B cell (primary cell): ENCODE results near the gene ABCB1. TPM values are rescaled to one million over a fixed set of nuclear protein-coding genes. Genes with fewer than 3 reads are reported as not detected.

Experiments
- ATAC-seq: fragments of 200-7000 bp; cut with Tn5 transposase; one replicate; pipeline ENCODE4 v1.10.0; 2021; ENCODE audit warnings: low read depth, mild to moderate bottlenecking, moderate number of reproducible peaks, moderate library complexity
- CTCF ChIA-PET: fragments of 350-600 bp; sonication (Branson Sonifier 250); formaldehyde crosslinking; loops from one replicate; lab custom pipeline; 2021; ENCODE audit warnings: antibody characterized with exemption, inconsistent platforms; lab: Charles Lee
- POLR2A ChIA-PET: fragments of 350-600 bp; sonication (Branson Sonifier 250); formaldehyde crosslinking; loops from one replicate; lab custom pipeline; 2021; ENCODE audit warnings: antibody characterized with exemption; lab: Charles Lee
- DNase-seq: peaks from one replicate; pipeline ENCODE4 v3.0.0; 2013
- H2AFZ ChIP-seq: 2 replicates; pipeline ENCODE4 v1.6.1; 2012; ENCODE audit warnings: mild to moderate bottlenecking, low read depth, low read length; ENCODE audit not compliant: insufficient read depth, poor library complexity, severe bottlenecking
- H3K27ac ChIP-seq, 2 donors: 1 replicate in 1 of 2; 2 replicates in 1 of 2; pipeline ENCODE4 v1.5.1; 2012 to 2013; ENCODE audit warnings: low read length in 2 of 2, mild to moderate bottlenecking in 2 of 2, moderate library complexity in 1 of 2
- H3K27me3 ChIP-seq, 4 experiments: fragments of 200-600 bp in 1 of 4; sonication (generic) in 1 of 4; replicated peaks in 1 of 4; 1 replicate in 2 of 4; 2 replicates in 2 of 4; pipeline versions ENCODE4 v1.6.1 to v1.7.0; 2013 to 2016; ENCODE audit warnings: low read length in 3 of 4, mild to moderate bottlenecking in 2 of 4, mixed read lengths in 1 of 4, moderate library complexity in 1 of 4; ENCODE audit not compliant: insufficient read depth in 4 of 4, control insufficient read depth in 3 of 4; ENCODE audit errors: control extremely low read depth in 1 of 4
- H3K36me3 ChIP-seq, 2 experiments: replicated peaks in 1 of 2; 1 replicate in 1 of 2; 2 replicates in 1 of 2; pipeline versions ENCODE4 v1.6.1 to v1.7.1; 2013; ENCODE audit warnings: low read length in 1 of 2; ENCODE audit not compliant: insufficient read depth in 2 of 2, control insufficient read depth in 1 of 2; ENCODE audit errors: control extremely low read depth in 1 of 2, extremely low read depth in 1 of 2
- H3K4me1 ChIP-seq, 2 donors: fragments of 200-600 bp in 1 of 2; sonication (generic) in 1 of 2; 1 replicate in 1 of 2; 2 replicates in 1 of 2; pipeline versions ENCODE4 v1.5.1 to v1.6.1; 2013 to 2017; ENCODE audit warnings: low read length in 2 of 2; ENCODE audit not compliant: control insufficient read depth in 2 of 2, insufficient read depth in 2 of 2
- H3K4me2 ChIP-seq: replicated peaks from 2 replicates; pipeline ENCODE3; 2012; ENCODE audit warnings: mild to moderate bottlenecking, low read depth, low read length; ENCODE audit not compliant: poor library complexity, severe bottlenecking
- H3K4me3 ChIP-seq, 5 experiments: fragments of 200-600 bp in 1 of 5; sonication (generic) in 1 of 5; 1 replicate in 3 of 5; 2 replicates in 2 of 5; pipeline versions ENCODE4 v1.5.1 to v1.7.0; 2011 to 2016; ENCODE audit warnings: low read length in 4 of 5, mild to moderate bottlenecking in 4 of 5, low read depth in 2 of 5, control low read depth in 1 of 5, moderate library complexity in 1 of 5; ENCODE audit not compliant: insufficient read depth in 1 of 5; ENCODE audit errors: control extremely low read depth in 1 of 5, extremely low read depth in 1 of 5
- H3K79me2 ChIP-seq: fragments of 200-600 bp; sonication (generic); one replicate; pipeline ENCODE4 v1.6.0; 2016; ENCODE audit warnings: low read length; ENCODE audit not compliant: control insufficient read depth, insufficient read depth
- H3K9ac ChIP-seq: fragments of 200-600 bp; sonication (generic); 2 replicates; pipeline ENCODE4 v1.6.1; 2017; ENCODE audit warnings: mild to moderate bottlenecking, low read length, moderate library complexity
- H3K9me3 ChIP-seq, 3 donors: one replicate each; pipeline versions ENCODE4 v1.6.1 to v1.7.1; 2013; ENCODE audit warnings: low read length in 2 of 3; ENCODE audit not compliant: control insufficient read depth in 2 of 3, insufficient read depth in 1 of 3; ENCODE audit errors: control extremely low read depth in 1 of 3
- H4K20me1 ChIP-seq: 2 replicates; pipeline ENCODE4 v1.6.0; 2012; ENCODE audit warnings: mild to moderate bottlenecking, low read length; ENCODE audit not compliant: insufficient read depth, control insufficient read depth, poor library complexity, severe bottlenecking
- H3K27ac Mint-ChIP-seq: one replicate; pipeline ENCODE4 v1.8.0; 2021; ENCODE audit warnings: mixed read lengths
- H3K27me3 Mint-ChIP-seq: one replicate; pipeline ENCODE4 v1.8.0; 2021; ENCODE audit warnings: mixed read lengths
- H3K4me1 Mint-ChIP-seq: one replicate; pipeline ENCODE4 v1.8.0; 2021; ENCODE audit warnings: mixed read lengths
- H3K4me3 Mint-ChIP-seq: one replicate; pipeline ENCODE4 v1.8.0; 2021; ENCODE audit warnings: mixed read lengths
- H3K9me3 Mint-ChIP-seq: one replicate; pipeline ENCODE4 v1.8.0; 2022; ENCODE audit warnings: mixed read lengths; ENCODE audit not compliant: insufficient read depth
- EZH2 ChIP-seq: IDR thresholded peaks from 2 replicates; pipeline ENCODE4 v1.6.1; 2012; ENCODE audit warnings: borderline replicate concordance, low read depth, mild to moderate bottlenecking, moderate library complexity, low read length; ENCODE audit not compliant: insufficient read depth, poor library complexity, severe bottlenecking
- WGBS: methylation state at CpG from one replicate; pipeline ENCODE4 v1.1.5; 2013; ENCODE audit warnings: missing lambda C conversion rate; ENCODE audit not compliant: insufficient coverage; 5-methylcytosine and 5-hydroxymethylcytosine counted together
- intact Hi-C: fragments of 100-400 bp; cut with micrococcal nuclease; formaldehyde crosslinking; loops from one replicate; pipeline ENCODE4 v1.10.0; 2022
- polyA plus RNA-seq: library from polyadenylated mRNA; depleted of rRNA; stranded (reverse); fragments of >200 nt; gene quantifications from 2 replicates; pipeline ENCODE4 v1.2.3, GENCODE V29; 2012
- total RNA-seq, 2 donors: library from RNA; stranded (reverse); fragments of 120-200 nt in 1 of 2; gene quantifications; 1 replicate in 1 of 2; 2 replicates in 1 of 2; pipeline versions ENCODE4 v1.2.3 to v1.2.4, GENCODE V29; 2013 to 2022
- TF ChIP-seq, protein P1 (sequence below): fragments of 200-600 bp; IDR thresholded peaks from one replicate; pipeline ENCODE4 v1.8.0; 2022; ENCODE audit warnings: antibody characterized with exemption, mild to moderate bottlenecking

ABCB1 gene
- total and polyA plus RNA-seq, 2 donors (not counting 1 experiment from before 2014, with no cell fraction given), result 8.5 to 21.7 TPM

DNA sequence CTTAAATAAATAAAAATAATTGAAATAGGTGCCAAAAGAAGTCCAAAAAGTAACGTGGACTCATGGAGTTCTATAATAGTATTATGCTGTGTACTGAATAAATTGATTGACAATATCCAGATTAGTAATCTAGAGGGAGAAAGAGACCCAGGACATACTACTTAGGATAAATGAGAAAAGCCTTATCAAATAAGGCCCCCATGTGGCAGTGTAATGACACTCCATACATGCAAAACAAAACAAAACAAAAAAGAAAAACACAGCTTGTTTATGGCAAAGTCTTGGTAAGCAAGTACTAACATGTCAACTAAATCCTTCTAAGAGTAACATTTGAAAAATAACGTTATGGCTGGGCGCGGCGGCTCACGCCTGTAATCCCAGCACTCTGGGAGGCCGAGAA is 23.9 kb upstream of the ABCB1 start:
- no CpG with 5 or more reads among the region's 7 CpGs for WGBS
- no peak for TF ChIP-seq EZH2
- TF ChIP-seq, protein P1, sequence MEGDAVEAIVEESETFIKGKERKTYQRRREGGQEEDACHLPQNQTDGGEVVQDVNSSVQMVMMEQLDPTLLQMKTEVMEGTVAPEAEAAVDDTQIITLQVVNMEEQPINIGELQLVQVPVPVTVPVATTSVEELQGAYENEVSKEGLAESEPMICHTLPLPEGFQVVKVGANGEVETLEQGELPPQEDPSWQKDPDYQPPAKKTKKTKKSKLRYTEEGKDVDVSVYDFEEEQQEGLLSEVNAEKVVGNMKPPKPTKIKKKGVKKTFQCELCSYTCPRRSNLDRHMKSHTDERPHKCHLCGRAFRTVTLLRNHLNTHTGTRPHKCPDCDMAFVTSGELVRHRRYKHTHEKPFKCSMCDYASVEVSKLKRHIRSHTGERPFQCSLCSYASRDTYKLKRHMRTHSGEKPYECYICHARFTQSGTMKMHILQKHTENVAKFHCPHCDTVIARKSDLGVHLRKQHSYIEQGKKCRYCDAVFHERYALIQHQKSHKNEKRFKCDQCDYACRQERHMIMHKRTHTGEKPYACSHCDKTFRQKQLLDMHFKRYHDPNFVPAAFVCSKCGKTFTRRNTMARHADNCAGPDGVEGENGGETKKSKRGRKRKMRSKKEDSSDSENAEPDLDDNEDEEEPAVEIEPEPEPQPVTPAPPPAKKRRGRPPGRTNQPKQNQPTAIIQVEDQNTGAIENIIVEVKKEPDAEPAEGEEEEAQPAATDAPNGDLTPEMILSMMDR, result no peak
- H3K4me2 ChIP-seq, result no peak overlapping the region
- peaks cover 0 to 17% (median 5%) of the 10 kb centered on the region in 4 experiments for H3K27me3 ChIP-seq
- peaks cover 0 to 6% (median 2%) of the 10 kb centered on the region in 3 donors for H3K9me3 ChIP-seq
- H3K36me3 ChIP-seq, result no peaks in the 10 kb centered on the region
- Mint-ChIP-seq H3K27me3 (peaks cover 13% of the 10 kb centered on the region), H3K9me3 (no peaks in the 10 kb centered on the region), H3K4me1 (peaks cover 17% of the 10 kb centered on the region), H3K4me3 (no peak overlapping the region), H3K27ac (no peak overlapping the region)
- H3K9ac ChIP-seq, result no peak overlapping the region
- no peaks in the 10 kb centered on the region for H4K20me1 ChIP-seq
- ChIA-PET CTCF (no interaction called here), POLR2A (no interaction called here)
- intact Hi-C loops, result loop anchor here (5.0 kb wide), 1 partner anchor 402 kb away; no protein-coding TSS in a partner anchor
- H3K79me2 ChIP-seq, result no peaks in the 10 kb centered on the region
- no peak overlapping the region for H2AFZ ChIP-seq
- H3K4me1 ChIP-seq, result peaks cover 13 to 17% of the 10 kb centered on the region in 2 donors
- H3K27ac ChIP-seq, result no peak overlapping the region
- H3K4me3 ChIP-seq, result no peak overlapping the region
- ATAC-seq (no peak), DNase-seq (no peak)

DNA sequence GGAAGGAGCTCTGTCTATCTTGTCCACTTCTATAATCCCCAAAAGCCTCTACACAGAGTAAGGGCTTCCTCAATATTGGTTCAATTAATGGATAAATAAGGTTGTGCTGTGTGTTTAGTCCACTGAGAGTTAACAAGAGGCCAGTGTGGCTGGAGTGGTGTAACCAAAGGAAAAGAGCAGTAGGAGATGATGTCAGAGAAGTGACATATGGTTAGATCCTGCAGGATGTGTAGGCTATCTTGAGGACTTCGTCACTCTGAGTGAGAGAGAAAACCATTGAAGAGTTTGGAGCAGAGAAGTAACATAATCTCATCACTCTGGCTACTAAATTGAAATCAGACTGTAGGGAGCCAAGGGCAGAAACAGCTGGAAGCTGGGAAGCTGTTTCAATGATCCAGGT is 14.5 kb upstream of the ABCB1 start:
- H3K27me3 Mint-ChIP-seq, result peaks cover 27% of the 10 kb centered on the region
- H3K9me3 Mint-ChIP-seq, result no peaks in the 10 kb centered on the region
- no peak for ATAC-seq
- Histone ChIP-seq H3K4me1 (no peaks in the 10 kb centered on the region), H3K4me2 (no peak overlapping the region), H3K27me3 (peaks cover 0 to 3% (median 1%) of the 10 kb centered on the region in 4 experiments), H3K36me3 (no peaks in the 10 kb centered on the region), H3K79me2 (no peaks in the 10 kb centered on the region), H4K20me1 (no peaks in the 10 kb centered on the region), H3K4me3 (no peak overlapping the region), H3K27ac (no peak overlapping the region), H3K9me3 (peaks cover 0 to 7% (median 0%) of the 10 kb centered on the region in 3 donors), H3K9ac (no peak overlapping the region), H2AFZ (no peak overlapping the region)
- ChIA-PET POLR2A (no interaction called here), CTCF (no interaction called here)
- no peak overlapping the region for H3K27ac Mint-ChIP-seq
- WGBS, result no CpG with 5 or more reads among the region's 1 CpG
- H3K4me3 Mint-ChIP-seq, result no peak overlapping the region
- no peak for DNase-seq
- no peak for TF ChIP-seq EZH2
- TF ChIP-seq, protein P1, result no peak
- intact Hi-C loops, result no loop called here
- H3K4me1 Mint-ChIP-seq, result no peaks in the 10 kb centered on the region
